Epithelial cell of esophagus (primary cell): ENCODE measurements around the gene RAD51B.

Experiments used
- DNase-seq: peaks from one replicate; pipeline ENCODE4 v3.0.0; 2010; ENCODE audit warnings: low read depth
- H3K4me3 ChIP-seq: 2 replicates; pipeline ENCODE4 v1.5.1; 2011; ENCODE audit warnings: mild to moderate bottlenecking, low read length, control low read depth
- CTCF ChIP-seq: IDR thresholded peaks from 2 replicates; pipeline ENCODE4 v1.5.1; 2011; ENCODE audit warnings: low read depth, mild to moderate bottlenecking, low read length, control low read depth, inconsistent platforms; ENCODE audit not compliant: insufficient read depth; ENCODE audit errors: missing control alignments

Gene RAD51B

GRCh38 chr14:68574461-68574860, 754.9 kb downstream of the RAD51B start:
- H3K4me3 ChIP-seq: no peak overlapping the region
- DNase-seq: no peak
- no peak for TF ChIP-seq CTCF

DNA sequence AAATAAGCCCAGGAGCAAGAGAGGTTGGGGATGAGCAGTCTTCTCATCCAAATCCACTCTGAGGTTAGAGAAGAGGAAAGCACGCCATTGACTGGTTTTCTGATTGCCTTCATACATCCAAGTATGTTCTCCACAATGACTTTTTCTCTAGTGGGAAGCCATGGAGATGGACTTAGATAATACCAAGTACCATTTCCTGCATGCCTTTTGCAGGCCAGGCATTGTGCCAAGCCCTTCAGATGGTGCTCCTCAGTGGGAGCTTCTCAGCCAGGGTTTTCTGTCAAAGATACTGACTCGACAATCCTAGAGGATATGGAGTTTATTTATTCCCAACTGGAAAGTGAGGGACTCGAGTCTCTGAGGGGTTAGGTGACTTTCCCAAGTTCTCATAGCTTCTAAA, 755.3 kb downstream of the RAD51B start:
- H3K4me3 ChIP-seq: no peak overlapping the region
- no peak for TF ChIP-seq CTCF
- no peak for DNase-seq

DNA sequence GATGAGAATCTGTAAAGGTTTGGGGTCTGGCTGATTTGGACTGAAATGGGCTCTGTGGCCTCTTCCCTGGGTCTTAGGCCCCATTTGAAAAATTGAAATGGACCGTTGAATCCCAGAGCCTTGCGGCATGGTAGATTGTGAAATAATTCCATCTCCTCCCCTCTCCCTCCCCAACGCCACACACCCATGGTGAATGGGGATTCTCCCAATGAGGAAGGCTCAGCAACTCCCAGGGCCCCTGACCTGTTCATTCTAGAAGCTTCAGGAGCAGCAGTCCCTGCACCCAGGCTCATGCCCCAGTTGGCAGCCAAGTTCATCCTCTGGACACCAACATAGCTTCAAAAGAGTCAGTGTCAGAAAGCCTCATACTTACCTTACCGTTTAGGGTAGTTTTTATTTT, 755.8 kb downstream of the RAD51B start:
- TF ChIP-seq CTCF: no peak
- no peak overlapping the region for H3K4me3 ChIP-seq
- no peak for DNase-seq

- no peak for TF ChIP-seq CTCF
- H3K4me3 ChIP-seq: no peak overlapping the region
- no peak for DNase-seq
Observed at GRCh38 chr14:68576031-68576430, 756.5 kb downstream of the RAD51B start.

- DNase-seq: no peak
- H3K4me3 ChIP-seq: no peak overlapping the region
- TF ChIP-seq CTCF: no peak
Observed at GRCh38 chr14:68576496-68577244, 757.1 kb downstream of the RAD51B start.

- peak; percentile 98 for DNase-seq
- H3K4me3 ChIP-seq: no peak overlapping the region
- TF ChIP-seq CTCF: no peak
Observed at GRCh38 chr14:68577802-68578541, 758.4 kb downstream of the RAD51B start.
